Lower lobe of right lung (tissue), 2 donors: Measurements from ENCODE around the gene LIMS2. TPM values are rescaled to one million over a fixed set of nuclear protein-coding genes. Genes with fewer than 3 reads are reported as not detected.

Experiments
- ATAC-seq, 2 donors: fragments of 200-7000 bp; cut with Tn5 transposase; one replicate each; pipeline ENCODE4 v1.9.1; 2020 to 2022; ENCODE audit warnings: mild to moderate bottlenecking in 2 of 2, moderate library complexity in 2 of 2
- DNase-seq: peaks from one replicate; pipeline ENCODE4 v3.0.0-alpha.2; 2020
- H3K27ac ChIP-seq: fragments of 200-600 bp; one replicate; pipeline ENCODE4 v1.8.0; 2022
- H3K27me3 ChIP-seq: fragments of 200-600 bp; one replicate; pipeline ENCODE4 v1.8.0; 2022; ENCODE audit warnings: low read depth
- H3K36me3 ChIP-seq: fragments of 200-600 bp; one replicate; pipeline ENCODE4 v1.8.0; 2022; ENCODE audit warnings: mild to moderate bottlenecking
- H3K4me1 ChIP-seq: fragments of 200-600 bp; one replicate; pipeline ENCODE4 v1.8.0; 2022
- H3K4me3 ChIP-seq: fragments of 200-600 bp; one replicate; pipeline ENCODE4 v1.8.0; 2022; ENCODE audit warnings: mild to moderate bottlenecking
- H3K9me3 ChIP-seq: fragments of 200-600 bp; one replicate; pipeline ENCODE4 v1.8.0; 2022
- intact Hi-C: fragments of 100-400 bp; cut with DNase I; formaldehyde crosslinking; loops from one replicate; pipeline ENCODE4 v1.11.0; 2022
- total RNA-seq: library from RNA; stranded (reverse); fragmentation: NEBNext Ultra II Directional; extraction: Animal tissue kit (Norgen Biotek cat#: 25700); gene quantifications from one replicate; pipeline ENCODE4 v1.2.1, GENCODE V29; 2021
- TF ChIP-seq, protein P1 (sequence below): fragments of 200-600 bp; IDR thresholded peaks from one replicate; pipeline ENCODE4 v1.8.0; 2022; ENCODE audit warnings: antibody characterized with exemption, mild to moderate bottlenecking
- donor health status: DM: no; HTN: yes; CAD: no; lungs with severe emphysema.

LIMS2 gene
- total RNA-seq, 1 donor from 2014 or later: 148 TPM

DNA sequence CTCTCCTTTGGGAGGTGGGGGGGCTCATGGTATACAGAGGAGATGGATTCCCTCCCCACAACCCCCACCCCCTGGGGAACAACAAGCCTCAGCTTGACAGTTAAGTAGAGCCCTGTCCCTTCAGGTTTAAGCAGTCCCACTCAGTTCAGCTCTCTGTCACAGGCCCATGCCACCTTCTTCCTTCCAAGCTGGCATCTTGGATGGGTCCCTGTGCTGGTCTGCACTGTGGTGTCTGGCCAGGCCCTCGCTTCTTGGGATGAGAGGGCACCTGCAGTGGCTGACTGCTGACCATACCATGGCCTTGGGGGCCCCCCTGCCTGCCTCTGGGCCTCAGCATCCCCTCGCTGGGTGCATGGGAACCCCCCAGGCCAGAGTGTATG lies 49.8 kb downstream of the LIMS2 start:
- Histone ChIP-seq H3K4me1 (peaks cover 12% of the 10 kb centered on the region), H3K36me3 (no peaks in the 10 kb centered on the region), H3K27me3 (no peaks in the 10 kb centered on the region), H3K27ac (no peak overlapping the region), H3K4me3 (no peak overlapping the region), H3K9me3 (no peaks in the 10 kb centered on the region)
- intact Hi-C loops: no loop called here
- DNase-seq: peak; percentile 35
- ATAC-seq: no peak
- TF ChIP-seq, protein P1, sequence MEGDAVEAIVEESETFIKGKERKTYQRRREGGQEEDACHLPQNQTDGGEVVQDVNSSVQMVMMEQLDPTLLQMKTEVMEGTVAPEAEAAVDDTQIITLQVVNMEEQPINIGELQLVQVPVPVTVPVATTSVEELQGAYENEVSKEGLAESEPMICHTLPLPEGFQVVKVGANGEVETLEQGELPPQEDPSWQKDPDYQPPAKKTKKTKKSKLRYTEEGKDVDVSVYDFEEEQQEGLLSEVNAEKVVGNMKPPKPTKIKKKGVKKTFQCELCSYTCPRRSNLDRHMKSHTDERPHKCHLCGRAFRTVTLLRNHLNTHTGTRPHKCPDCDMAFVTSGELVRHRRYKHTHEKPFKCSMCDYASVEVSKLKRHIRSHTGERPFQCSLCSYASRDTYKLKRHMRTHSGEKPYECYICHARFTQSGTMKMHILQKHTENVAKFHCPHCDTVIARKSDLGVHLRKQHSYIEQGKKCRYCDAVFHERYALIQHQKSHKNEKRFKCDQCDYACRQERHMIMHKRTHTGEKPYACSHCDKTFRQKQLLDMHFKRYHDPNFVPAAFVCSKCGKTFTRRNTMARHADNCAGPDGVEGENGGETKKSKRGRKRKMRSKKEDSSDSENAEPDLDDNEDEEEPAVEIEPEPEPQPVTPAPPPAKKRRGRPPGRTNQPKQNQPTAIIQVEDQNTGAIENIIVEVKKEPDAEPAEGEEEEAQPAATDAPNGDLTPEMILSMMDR: no peak

DNA sequence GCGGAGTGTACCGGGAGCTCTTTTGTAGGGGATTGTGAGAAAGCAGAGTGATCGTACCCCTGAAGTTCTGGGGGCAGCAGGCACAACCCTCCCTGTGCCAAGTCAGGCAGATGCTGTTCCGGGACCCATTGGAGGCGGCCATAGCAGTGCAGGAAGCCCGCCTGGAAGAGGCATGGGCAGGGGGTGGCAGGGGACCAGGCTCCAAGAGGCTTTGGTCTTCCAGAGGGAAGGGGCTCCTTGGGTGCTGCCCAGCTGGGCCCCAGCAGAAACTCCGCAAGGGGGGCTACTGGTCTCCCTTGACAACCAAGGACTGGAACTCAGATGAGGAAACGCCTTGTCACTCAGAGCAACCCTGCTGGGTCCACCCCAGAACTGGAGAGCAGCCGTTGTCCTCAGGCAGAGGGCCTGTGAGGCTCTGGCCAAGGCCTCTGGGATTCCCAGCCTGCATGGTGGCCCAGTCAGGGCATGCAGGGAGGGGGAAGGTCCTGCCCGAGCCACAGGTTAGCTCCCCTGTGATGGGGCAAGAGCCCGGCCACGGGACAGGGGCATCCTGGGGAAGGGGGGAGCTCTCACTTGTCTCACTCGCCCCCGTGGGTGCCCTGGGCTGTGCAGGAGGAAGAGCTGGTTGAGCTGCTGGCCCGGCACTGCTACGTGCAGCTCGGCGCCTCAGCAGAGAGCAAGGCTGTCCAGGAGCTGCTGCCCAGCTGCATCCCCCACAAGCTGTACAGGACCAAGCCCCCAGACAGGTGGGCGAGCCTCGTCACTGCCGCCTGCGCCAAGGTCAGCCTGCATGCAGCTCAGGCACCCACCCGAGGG lies 50.4 kb downstream of the LIMS2 start:
- no peaks in the 10 kb centered on the region for H3K27me3 ChIP-seq
- peaks cover 6% of the 10 kb centered on the region for H3K4me1 ChIP-seq
- TF ChIP-seq, protein P1: no peak
- H3K36me3 ChIP-seq: no peaks in the 10 kb centered on the region
- H3K4me3 ChIP-seq: no peak overlapping the region
- DNase-seq: peak; percentile 38
- no peak for ATAC-seq
- H3K27ac ChIP-seq: no peak overlapping the region
- no peaks in the 10 kb centered on the region for H3K9me3 ChIP-seq
- intact Hi-C loops: no loop called here

DNA sequence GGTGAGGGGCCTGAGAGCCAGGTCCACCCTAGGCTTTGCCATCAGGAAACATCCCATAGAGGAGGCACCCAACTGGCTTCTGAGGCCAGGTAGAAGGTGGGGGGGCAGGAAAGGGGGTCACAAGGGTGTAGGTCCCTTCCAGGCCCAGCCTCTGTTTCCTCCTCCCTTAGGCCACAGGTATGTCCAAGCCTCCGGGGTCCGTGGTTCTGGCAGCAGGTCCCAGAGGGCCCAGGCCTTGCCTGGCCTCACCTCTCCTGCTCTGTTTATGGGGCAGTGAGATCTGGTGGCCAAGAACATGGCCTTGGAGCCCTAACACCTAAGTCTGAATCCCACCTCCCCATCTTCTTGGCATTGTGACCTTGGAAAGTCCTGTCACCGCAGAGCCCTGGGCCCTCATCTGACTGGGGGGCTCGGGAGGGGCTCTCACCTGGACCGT lies 51.0 kb downstream of the LIMS2 start:
- no peak overlapping the region for H3K27ac ChIP-seq
- intact Hi-C loops: no loop called here
- H3K36me3 ChIP-seq: no peaks in the 10 kb centered on the region
- no peak for ATAC-seq
- TF ChIP-seq, protein P1: no peak
- no peak overlapping the region for H3K4me3 ChIP-seq
- no peaks in the 10 kb centered on the region for H3K27me3 ChIP-seq
- H3K4me1 ChIP-seq: no peaks in the 10 kb centered on the region
- no peaks in the 10 kb centered on the region for H3K9me3 ChIP-seq
- DNase-seq: peak; percentile 22

DNA sequence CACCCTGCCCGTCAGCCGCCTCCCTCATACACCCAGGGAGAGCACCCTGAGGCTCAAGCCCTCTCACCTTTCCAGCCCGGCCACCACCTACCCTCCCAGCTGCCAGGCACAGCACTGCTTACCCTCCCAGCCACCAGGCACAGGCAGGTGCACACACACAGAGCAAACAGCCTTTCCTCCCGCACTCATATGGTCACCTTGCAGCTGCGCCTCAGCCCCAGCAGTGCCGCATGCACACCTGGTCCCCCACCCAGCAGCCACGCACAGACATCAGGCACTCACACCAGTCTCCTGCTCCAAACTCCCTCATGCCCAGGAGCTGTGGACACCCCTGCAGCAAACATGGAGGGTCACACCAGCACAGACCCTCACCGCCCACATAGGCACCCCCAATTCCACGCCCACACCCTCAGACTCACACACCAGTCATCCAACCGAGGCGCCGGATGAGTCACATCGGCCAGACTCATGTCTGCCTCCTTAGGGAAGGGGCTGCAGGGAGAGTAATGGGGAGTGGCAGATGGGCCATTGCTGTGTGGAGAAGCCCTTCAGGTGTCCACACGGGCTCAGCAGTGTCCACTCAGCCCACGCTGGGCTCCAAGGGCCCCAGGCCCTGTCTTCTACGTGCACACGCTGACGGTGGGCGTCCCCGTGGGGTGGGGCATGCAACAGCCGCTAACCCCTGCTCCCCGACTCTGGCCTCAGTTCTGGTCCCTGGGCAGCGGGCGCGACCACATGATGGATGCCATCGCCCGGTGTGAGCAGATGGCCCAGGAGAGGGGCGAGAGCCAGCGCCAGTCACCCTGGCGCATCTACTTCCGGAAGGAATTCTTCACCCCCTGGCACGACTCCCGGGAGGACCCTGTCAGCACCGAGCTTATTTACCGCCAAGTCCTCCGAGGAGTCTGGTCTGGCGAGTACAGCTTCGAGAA lies 51.7 kb downstream of the LIMS2 start:
- ATAC-seq: no peak
- intact Hi-C loops: no loop called here
- Histone ChIP-seq H3K36me3 (no peaks in the 10 kb centered on the region), H3K9me3 (no peaks in the 10 kb centered on the region), H3K4me3 (no peak overlapping the region), H3K27ac (no peak overlapping the region), H3K27me3 (no peaks in the 10 kb centered on the region), H3K4me1 (no peaks in the 10 kb centered on the region)
- peak; percentile 43 for DNase-seq
- TF ChIP-seq, protein P1: no peak

DNA sequence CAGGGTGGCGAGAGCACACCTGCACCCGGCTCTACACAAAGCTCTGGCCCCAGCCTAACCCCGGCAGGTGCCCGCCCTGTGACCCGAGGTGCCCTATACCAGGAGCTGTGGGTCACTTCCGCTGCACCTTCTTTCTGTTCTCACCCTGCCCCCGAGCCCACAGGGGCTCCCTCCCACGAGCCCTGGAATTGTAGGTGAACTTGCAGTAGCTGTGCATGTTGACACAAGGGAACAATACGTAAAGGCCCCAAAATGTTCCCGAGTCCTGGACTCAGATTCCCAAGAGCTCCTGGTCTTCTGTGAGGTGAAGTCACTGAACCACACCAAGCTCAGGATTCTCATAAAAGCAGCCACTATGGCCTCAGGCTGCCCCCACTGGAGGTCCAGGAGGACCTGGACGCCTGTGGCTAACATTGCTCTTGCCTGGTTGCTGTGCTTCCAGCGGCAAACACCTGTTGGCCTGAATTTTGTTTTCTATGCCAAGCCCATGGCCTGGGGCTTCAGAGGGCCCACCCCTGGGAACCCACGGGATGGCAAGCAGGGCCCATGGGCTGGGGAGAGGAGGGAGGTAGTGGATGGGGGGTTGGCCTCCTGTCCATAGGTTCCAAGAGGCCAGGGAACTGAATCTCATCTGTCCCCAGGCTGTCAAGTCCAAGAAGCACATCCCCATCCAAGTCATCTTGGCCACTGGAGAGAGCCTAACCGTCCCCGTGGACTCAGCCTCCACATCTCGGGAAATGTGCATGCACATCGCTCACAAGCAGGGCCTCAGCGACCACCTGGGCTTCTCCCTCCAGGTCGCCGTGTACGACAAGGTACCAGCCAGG lies 52.6 kb downstream of the LIMS2 start:
- Histone ChIP-seq H3K4me3 (no peak overlapping the region), H3K27me3 (no peaks in the 10 kb centered on the region), H3K27ac (no peak overlapping the region), H3K36me3 (no peaks in the 10 kb centered on the region), H3K4me1 (no peaks in the 10 kb centered on the region), H3K9me3 (no peaks in the 10 kb centered on the region)
- intact Hi-C loops: no loop called here
- DNase-seq: peak; percentile 29
- no peak for ATAC-seq
- TF ChIP-seq, protein P1: no peak
